DND-41 (cell line): ENCODE data around the gene MTG2.

Source experiments
- ATAC-seq: fragments of 200-7000 bp; cut with Tn5 transposase; 3 replicates; pipeline ENCODE4 v1.9.1; 2021; ENCODE audit warnings: low read depth; ENCODE audit not compliant: insufficient read depth
- DNase-seq: peaks from one replicate; pipeline ENCODE4 v3.0.0-alpha.2; 2020
- H2AFZ ChIP-seq: 2 replicates; pipeline ENCODE4 v1.6.0; 2012; ENCODE audit warnings: low read depth, low read length
- H3K27ac ChIP-seq: 2 replicates; pipeline ENCODE4 v1.5.1; 2012; ENCODE audit warnings: low read length, inconsistent platforms
- H3K27me3 ChIP-seq: fragments of 200-600 bp; sonication (generic); 2 replicates; pipeline ENCODE4 v1.6.0; 2012; ENCODE audit warnings: low read length, mild to moderate bottlenecking, inconsistent platforms; ENCODE audit not compliant: insufficient read depth, poor library complexity
- H3K36me3 ChIP-seq: 2 replicates; pipeline ENCODE4 v1.5.1; 2012; ENCODE audit warnings: low read length, inconsistent platforms; ENCODE audit not compliant: insufficient read depth
- H3K4me1 ChIP-seq: 2 replicates; pipeline ENCODE4 v1.5.1; 2012; ENCODE audit warnings: mild to moderate bottlenecking, low read length; ENCODE audit not compliant: insufficient read depth
- H3K4me2 ChIP-seq: 2 replicates; pipeline ENCODE4 v1.6.0; 2012; ENCODE audit warnings: mild to moderate bottlenecking, moderate library complexity, low read length, inconsistent platforms; ENCODE audit not compliant: insufficient read depth
- H3K4me3 ChIP-seq, 2 experiments: fragments of 200-600 bp in 1 of 2; shearing (Covaris generic) in 1 of 2; 2 replicates each; pipeline ENCODE4 v1.5.1; 2012 to 2016; ENCODE audit warnings: inconsistent platforms in 2 of 2, low read length in 2 of 2, mild to moderate bottlenecking in 2 of 2, low read depth in 1 of 2, moderate library complexity in 1 of 2
- H3K79me2 ChIP-seq: 2 replicates; pipeline ENCODE4 v1.6.0; 2012; ENCODE audit warnings: low read length, inconsistent platforms; ENCODE audit not compliant: insufficient read depth
- H3K9ac ChIP-seq: 2 replicates; pipeline ENCODE4 v1.6.0; 2012; ENCODE audit warnings: low read depth, mild to moderate bottlenecking, inconsistent platforms, low read length, moderate library complexity
- H3K9me3 ChIP-seq: 2 replicates; pipeline ENCODE4 v1.5.1; 2012; ENCODE audit warnings: low read length, moderate library complexity, mild to moderate bottlenecking, inconsistent platforms; ENCODE audit not compliant: insufficient read depth, severe bottlenecking
- H4K20me1 ChIP-seq: 2 replicates; pipeline ENCODE4 v1.6.0; 2012; ENCODE audit warnings: low read length; ENCODE audit not compliant: insufficient read depth
- CTCF ChIP-seq: IDR thresholded peaks from 2 replicates; pipeline ENCODE4 v1.5.1; 2012; ENCODE audit warnings: borderline replicate concordance, low read length, moderate library complexity, mild to moderate bottlenecking; ENCODE audit not compliant: poor library complexity, severe bottlenecking; ENCODE audit errors: extremely low read depth
- EZH2 ChIP-seq: IDR thresholded peaks from 3 replicates; pipeline ENCODE4 v1.6.1; 2012; ENCODE audit warnings: borderline replicate concordance, low read depth, mild to moderate bottlenecking, moderate library complexity, low read length, inconsistent platforms; ENCODE audit not compliant: severe bottlenecking

Gene MTG2

GRCh38 chr20:62155428-62156253 lies 27.2 kb upstream of the MTG2 start:
- no peak for DNase-seq
- TF ChIP-seq CTCF: no peak
- TF ChIP-seq EZH2: no peak
- no peak overlapping the region for H3K9ac ChIP-seq
- H3K9me3 ChIP-seq: no peaks in the 10 kb centered on the region
- peaks cover 90% of the 10 kb centered on the region for H4K20me1 ChIP-seq
- H3K4me2 ChIP-seq: no peak overlapping the region
- H2AFZ ChIP-seq: no peak overlapping the region
- no peaks in the 10 kb centered on the region for H3K27me3 ChIP-seq
- no peak for ATAC-seq
- peaks cover 78% of the 10 kb centered on the region for H3K36me3 ChIP-seq
- H3K79me2 ChIP-seq: peaks cover 92% of the 10 kb centered on the region
- no peak overlapping the region for H3K4me3 ChIP-seq
- no peaks in the 10 kb centered on the region for H3K4me1 ChIP-seq
- H3K27ac ChIP-seq: no peak overlapping the region

GRCh38 chr20:62156254-62156556 lies 26.6 kb upstream of the MTG2 start:
- no peak for TF ChIP-seq CTCF
- TF ChIP-seq EZH2: no peak
- Histone ChIP-seq H3K9ac (no peak overlapping the region), H3K36me3 (peaks cover 81% of the 10 kb centered on the region), H3K4me3 (no peak overlapping the region), H3K4me1 (no peaks in the 10 kb centered on the region), H3K4me2 (no peak overlapping the region), H3K79me2 (peaks cover 86% of the 10 kb centered on the region), H4K20me1 (peaks cover 85% of the 10 kb centered on the region), H3K9me3 (no peaks in the 10 kb centered on the region), H3K27ac (no peak overlapping the region), H3K27me3 (no peaks in the 10 kb centered on the region), H2AFZ (no peak overlapping the region)
- DNase-seq (no peak), ATAC-seq (no peak)

DNA sequence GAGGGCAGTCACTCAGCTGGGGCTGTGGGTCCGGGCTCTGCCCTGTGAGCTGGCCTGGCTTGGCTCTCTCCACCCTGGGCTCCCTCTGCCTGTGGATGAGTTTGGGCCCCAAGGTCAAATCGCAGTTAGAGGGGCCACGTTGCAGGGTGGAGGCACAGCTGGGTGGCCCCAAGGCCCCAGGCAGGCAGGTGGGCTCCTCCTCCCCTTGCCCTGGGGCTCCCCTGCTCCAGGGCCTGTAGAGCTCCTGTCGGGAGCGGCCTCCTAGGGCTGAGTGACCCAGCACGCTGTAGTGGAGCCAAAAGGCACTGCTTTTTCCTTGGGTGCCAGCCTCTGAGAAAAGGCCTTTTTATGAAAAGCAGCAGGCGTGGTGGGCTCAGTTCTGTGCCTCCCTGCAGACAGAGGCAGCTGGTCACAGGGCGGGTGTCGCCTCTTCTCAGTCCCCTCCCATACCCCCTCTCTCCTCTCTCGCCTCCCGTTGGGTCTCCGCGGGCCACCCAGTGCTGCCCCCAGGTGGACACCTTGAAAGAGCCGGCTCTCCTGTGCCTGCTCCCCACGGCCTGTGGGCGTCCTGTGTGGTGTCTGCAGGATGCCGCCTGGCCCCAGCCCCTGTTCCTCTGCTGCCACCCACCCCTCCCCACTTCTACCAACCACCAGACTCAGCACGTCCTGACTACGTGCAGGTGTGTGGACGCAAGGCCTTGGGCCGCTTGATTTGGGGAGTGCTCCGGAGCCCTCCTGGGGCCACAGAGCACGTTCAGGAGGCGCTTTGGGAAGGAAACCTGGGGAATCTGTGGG lies 26.0 kb upstream of the MTG2 start:
- Histone ChIP-seq H2AFZ (no peak overlapping the region), H3K4me2 (no peak overlapping the region), H3K79me2 (peaks cover 80% of the 10 kb centered on the region), H3K27me3 (no peaks in the 10 kb centered on the region), H3K9ac (no peak overlapping the region), H3K4me3 (no peak overlapping the region), H3K27ac (no peak overlapping the region), H4K20me1 (peaks cover 85% of the 10 kb centered on the region), H3K36me3 (peaks cover 86% of the 10 kb centered on the region), H3K9me3 (no peaks in the 10 kb centered on the region), H3K4me1 (no peaks in the 10 kb centered on the region)
- TF ChIP-seq EZH2 (no peak), CTCF (peak; percentile 70)
- DNase-seq (peak; percentile 73), ATAC-seq (peak; percentile 90)
